Liver (tissue), 9 donors: ENCODE measurements around the gene NUB1. TPM values are rescaled to one million over a fixed set of nuclear protein-coding genes. Genes with fewer than 3 reads are reported as not detected.

Experiments used
- DNase-seq: peaks from one replicate; pipeline ENCODE4 v3.0.0-alpha.2; 2017; ENCODE audit warnings: low spot score
- H3K27ac ChIP-seq, 2 donors: one replicate each; pipeline ENCODE4 v1.7.0; 2013; ENCODE audit warnings: inconsistent platforms in 2 of 2, low read length in 2 of 2, control low read depth in 1 of 2, low read depth in 1 of 2, mild to moderate bottlenecking in 1 of 2
- H3K27me3 ChIP-seq, 4 donors: one replicate each; pipeline versions ENCODE4 v1.6.1 to v1.7.0; 2013; ENCODE audit warnings: low read length in 3 of 4, inconsistent platforms in 1 of 4, mild to moderate bottlenecking in 1 of 4, moderate library complexity in 1 of 4; ENCODE audit not compliant: control insufficient read depth in 4 of 4, insufficient read depth in 4 of 4
- H3K36me3 ChIP-seq, 4 donors: one replicate each; pipeline versions ENCODE4 v1.6.1 to v1.7.0; 2013; ENCODE audit warnings: low read length in 3 of 4, mild to moderate bottlenecking in 3 of 4, low read depth in 1 of 4, moderate library complexity in 1 of 4; ENCODE audit not compliant: control insufficient read depth in 4 of 4, insufficient read depth in 3 of 4
- H3K4me1 ChIP-seq, 4 donors: one replicate each; pipeline versions ENCODE4 v1.6.1 to v1.7.0; 2013; ENCODE audit warnings: low read length in 3 of 4, mild to moderate bottlenecking in 3 of 4, moderate library complexity in 1 of 4; ENCODE audit not compliant: control insufficient read depth in 4 of 4, insufficient read depth in 4 of 4
- H3K4me3 ChIP-seq, 3 donors: one replicate each; pipeline versions ENCODE4 v1.6.1 to v1.7.0; 2013; ENCODE audit warnings: low read length in 3 of 3, control low read depth in 1 of 3, low read depth in 1 of 3, mild to moderate bottlenecking in 1 of 3
- H3K9ac ChIP-seq, 2 donors: one replicate each; pipeline ENCODE4 v1.7.0; 2013; ENCODE audit warnings: low read length in 2 of 2, mild to moderate bottlenecking in 2 of 2, moderate library complexity in 2 of 2, control low read depth in 1 of 2, low read depth in 1 of 2
- H3K9me3 ChIP-seq, 4 donors: one replicate each; pipeline versions ENCODE4 v1.6.1 to v1.7.0; 2013; ENCODE audit warnings: low read length in 3 of 4; ENCODE audit not compliant: control insufficient read depth in 4 of 4
- ATF3 ChIP-seq: IDR thresholded peaks from 2 replicates; pipeline ENCODE4 v1.6.1; 2016; ENCODE audit warnings: antibody characterized with exemption
- CTCF ChIP-seq: fragments of 150-350 bp; IDR thresholded peaks from 2 replicates; pipeline ENCODE4 v1.5.1; 2017; ENCODE audit warnings: improper control_type of control experiment, low read depth, low read length; ENCODE audit not compliant: missing input control
- EGR1 ChIP-seq, 2 donors: IDR thresholded peaks; 2 replicates each; pipeline ENCODE4 v1.6.1; 2016 to 2018; ENCODE audit warnings: antibody characterized with exemption in 2 of 2, low read depth in 2 of 2
- FOXA1 ChIP-seq: IDR thresholded peaks from 2 replicates; pipeline ENCODE4 v1.6.1; 2016; ENCODE audit warnings: antibody characterized with exemption
- FOXA2 ChIP-seq: IDR thresholded peaks from 2 replicates; pipeline ENCODE4 v1.6.1; 2016; ENCODE audit warnings: antibody characterized with exemption
- GABPA ChIP-seq, 2 donors: IDR thresholded peaks in 1 of 2; conservative IDR thresholded peaks in 1 of 2; 2 replicates each; pipeline ENCODE4 v1.6.1; 2016; ENCODE audit warnings: antibody characterized with exemption in 2 of 2, mild to moderate bottlenecking in 1 of 2, moderate library complexity in 1 of 2
- HNF4G ChIP-seq: IDR thresholded peaks from 2 replicates; pipeline ENCODE4 v1.6.1; 2016; ENCODE audit warnings: antibody characterized with exemption
- JUND ChIP-seq, 2 donors: IDR thresholded peaks; 2 replicates each; pipeline ENCODE4 v1.6.1; 2016; ENCODE audit warnings: antibody characterized with exemption in 2 of 2
- NR2F2 ChIP-seq: IDR thresholded peaks from 2 replicates; pipeline ENCODE4 v1.6.1; 2016; ENCODE audit warnings: antibody characterized with exemption
- REST ChIP-seq: IDR thresholded peaks from 2 replicates; pipeline ENCODE4 v1.6.1; 2016; ENCODE audit warnings: antibody characterized with exemption, mild to moderate bottlenecking
- SP1 ChIP-seq: IDR thresholded peaks from 2 replicates; pipeline ENCODE4 v1.6.1; 2018; ENCODE audit warnings: antibody characterized with exemption, mild to moderate bottlenecking
- TAF1 ChIP-seq: conservative IDR thresholded peaks from 2 replicates; pipeline ENCODE4 v1.6.1; 2016; ENCODE audit warnings: antibody characterized with exemption, mild to moderate bottlenecking
- ZBTB33 ChIP-seq: IDR thresholded peaks from 2 replicates; pipeline ENCODE4 v1.6.1; 2016; ENCODE audit warnings: antibody characterized with exemption
- WGBS: extraction: QIAGEN DNeasy Blood & Tissue Kit; methylation state at CpG from one replicate; pipeline ENCODE4 v1.1.7; 2013; 5-methylcytosine and 5-hydroxymethylcytosine counted together
- polyA plus RNA-seq, 2 donors: library from polyadenylated mRNA; stranded (reverse) in 1 of 2; unstranded in 1 of 2; fragments of 200-250 nt in 1 of 2; fragments of >200 nt in 1 of 2; fragmentation: Nextera tagmentation in 1 of 2; extraction: Ambion mirVana in 1 of 2; gene quantifications; one replicate each; pipeline versions ENCODE4 v1.2.1 to v1.2.3, GENCODE V29; 2013 to 2015
- total RNA-seq, 2 donors: library from RNA; depleted of rRNA; stranded (reverse); fragments of >200 nt; gene quantifications; one replicate each; pipeline ENCODE4 v1.2.3, GENCODE V29; 2014
- donor health status: healthy.
- donor health status: healthy.
- donor health status: healthy.
- donor health status: healthy.
- donor health status: healthy.

The NUB1 gene
- total and polyA plus RNA-seq, 4 donors, result 14.0 to 27.9 (median 18.8) TPM

- TF ChIP-seq REST (no peak), ATF3 (no peak), JUND (IDR thresholded peaks at IDR 0.05) (no peak)
These were observed 21.6 kb downstream of the NUB1 start (continued) for GRCh38 chr7:151363182-151363581.

- Histone ChIP-seq H3K36me3 (peaks cover 0 to 27% (median 14%) of the 10 kb centered on the region in 4 donors), H3K4me3 (no peak overlapping the region), H3K9me3 (no peaks in the 10 kb centered on the region), H3K27me3 (no peaks in the 10 kb centered on the region), H3K9ac (no peak overlapping the region), H3K4me1 (peaks cover 3 to 6% (median 4%) of the 10 kb centered on the region in 4 donors), H3K27ac (no peak overlapping the region)
- 87% methylated on average over 9 of the region's 9 CpGs for WGBS
- DNase-seq, result no peak
- TF ChIP-seq SP1, result no peak
- no peak for TF ChIP-seq ZBTB33
- no peak for TF ChIP-seq ATF3
These were observed 24.7 kb downstream of the NUB1 start for GRCh38 chr7:151366166-151366879.

- Histone ChIP-seq H3K27ac (no peak overlapping the region), H3K27me3 (no peaks in the 10 kb centered on the region), H3K9me3 (no peaks in the 10 kb centered on the region), H3K9ac (no peak overlapping the region), H3K4me1 (peaks cover 3 to 6% (median 4%) of the 10 kb centered on the region in 4 donors), H3K4me3 (no peak overlapping the region), H3K36me3 (peaks cover 0 to 32% (median 14%) of the 10 kb centered on the region in 4 donors)
- no peak for DNase-seq
- peak in 1 of 2 donors; percentile 21 for TF ChIP-seq GABPA (IDR thresholded peaks at IDR 0.05 in 1 of 2, conservative IDR thresholded peaks at IDR 0.05 in 1 of 2)
- no peak for TF ChIP-seq FOXA2
- 68% methylated on average over 5 of the region's 5 CpGs for WGBS
These were observed 25.2 kb downstream of the NUB1 start for GRCh38 chr7:151366880-151367222.

GRCh38 chr7:151367284-151367683 is 25.7 kb downstream of the NUB1 start:
- Histone ChIP-seq H3K27ac (no peak overlapping the region), H3K36me3 (peaks cover 0 to 31% (median 16%) of the 10 kb centered on the region in 4 donors), H3K4me1 (peaks cover 3 to 6% (median 4%) of the 10 kb centered on the region in 4 donors), H3K27me3 (no peaks in the 10 kb centered on the region), H3K9me3 (no peaks in the 10 kb centered on the region), H3K4me3 (no peak overlapping the region), H3K9ac (no peak overlapping the region)
- 89% methylated on average over 4 of the region's 4 CpGs for WGBS
- DNase-seq, result no peak
- TF ChIP-seq CTCF (no peak), HNF4G (no peak), REST (no peak), EGR1 (IDR thresholded peaks at IDR 0.05; ENCODE audit: low read depth in 2 of 2) (no peak), NR2F2 (no peak), FOXA1 (no peak), TAF1 (no peak)
